Measurements from ENCODE around the gene PKN2. TPM values are rescaled to one million over a fixed set of nuclear protein-coding genes. Genes with fewer than 3 reads are reported as not detected.
"Not testable (repeated sequence)": the region's sequence is repeated elsewhere in the genome, so short reads cannot be mapped to it uniquely, and the experiment has no call there.

The PKN2 gene
- total RNA-seq, 1 experiment from 2014 or later, result 33.4 TPM

DNA sequence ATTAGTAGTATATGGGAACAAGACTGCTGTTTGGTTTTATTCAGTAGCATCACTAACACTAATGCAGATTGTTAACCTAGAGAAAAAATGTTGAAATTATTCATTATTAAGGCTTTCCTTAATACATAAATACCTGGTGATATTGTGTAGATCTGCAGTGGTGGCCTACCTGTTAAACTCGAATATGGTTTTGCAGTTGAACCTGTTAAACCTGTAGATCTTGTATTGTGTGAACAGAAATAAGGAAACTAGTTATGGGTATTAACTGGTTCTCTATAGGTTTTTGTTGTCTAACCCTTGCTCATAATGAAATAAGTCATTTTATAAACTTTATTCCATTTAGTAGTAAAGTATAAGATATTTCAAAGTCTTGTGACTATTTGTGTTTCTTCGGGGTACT, 23.9 kb downstream of the PKN2 start:
- no peaks in the 10 kb centered on the region for H3K27me3 Mint-ChIP-seq (ENCODE audit: insufficient read depth, unreplicated experiment)
- H3K36me3 ChIP-seq (ENCODE audit: control insufficient read depth, insufficient read depth, low read length), result no peaks in the 10 kb centered on the region
- no TSS peak for BruUV-seq (replicated peaks)
- TF ChIP-seq, protein P1, sequence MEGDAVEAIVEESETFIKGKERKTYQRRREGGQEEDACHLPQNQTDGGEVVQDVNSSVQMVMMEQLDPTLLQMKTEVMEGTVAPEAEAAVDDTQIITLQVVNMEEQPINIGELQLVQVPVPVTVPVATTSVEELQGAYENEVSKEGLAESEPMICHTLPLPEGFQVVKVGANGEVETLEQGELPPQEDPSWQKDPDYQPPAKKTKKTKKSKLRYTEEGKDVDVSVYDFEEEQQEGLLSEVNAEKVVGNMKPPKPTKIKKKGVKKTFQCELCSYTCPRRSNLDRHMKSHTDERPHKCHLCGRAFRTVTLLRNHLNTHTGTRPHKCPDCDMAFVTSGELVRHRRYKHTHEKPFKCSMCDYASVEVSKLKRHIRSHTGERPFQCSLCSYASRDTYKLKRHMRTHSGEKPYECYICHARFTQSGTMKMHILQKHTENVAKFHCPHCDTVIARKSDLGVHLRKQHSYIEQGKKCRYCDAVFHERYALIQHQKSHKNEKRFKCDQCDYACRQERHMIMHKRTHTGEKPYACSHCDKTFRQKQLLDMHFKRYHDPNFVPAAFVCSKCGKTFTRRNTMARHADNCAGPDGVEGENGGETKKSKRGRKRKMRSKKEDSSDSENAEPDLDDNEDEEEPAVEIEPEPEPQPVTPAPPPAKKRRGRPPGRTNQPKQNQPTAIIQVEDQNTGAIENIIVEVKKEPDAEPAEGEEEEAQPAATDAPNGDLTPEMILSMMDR (IDR thresholded peaks at IDR 0.05; ENCODE audit: insufficient read depth in 1 of 2, low read depth in 1 of 2, low read length in 1 of 2, severe bottlenecking in 1 of 2, unreplicated experiment in 1 of 2), result no peak
- H3K9me3 ChIP-seq, result no peaks in the 10 kb centered on the region
- POLR2A ChIA-PET, result no interaction called here
- H3K9me3 Mint-ChIP-seq (ENCODE audit: unreplicated experiment), result no peaks in the 10 kb centered on the region
- H3K27me3 ChIP-seq (replicated peaks; ENCODE audit: control insufficient read depth, insufficient read depth, low read length), result no peaks in the 10 kb centered on the region
- CTCF ChIA-PET, result no interaction called here
- peaks cover 10% of the 10 kb centered on the region for H3K36me3 Mint-ChIP-seq (ENCODE audit: insufficient read depth, unreplicated experiment)
- no peak overlapping the region for H3K4me3 Mint-ChIP-seq (ENCODE audit: unreplicated experiment)
- H3K27ac Mint-ChIP-seq (ENCODE audit: unreplicated experiment), result no peak overlapping the region
- H3K4me1 ChIP-seq, result no peaks in the 10 kb centered on the region
- no peak overlapping the region for H3K4me3 ChIP-seq (ENCODE audit: low read depth, low read length)
- intact Hi-C loops (cut with micrococcal nuclease; ENCODE audit: unreplicated experiment), result no loop called here
- no peak for DNase-seq
- H3K4me1 Mint-ChIP-seq (ENCODE audit: low read depth, unreplicated experiment), result no peaks in the 10 kb centered on the region

GRCh38 chr1:88712907-88713306, 28.8 kb downstream of the PKN2 start:
- H3K9me3 Mint-ChIP-seq (ENCODE audit: unreplicated experiment); CTCF ChIA-PET; H3K9me3 ChIP-seq; H3K4me1 ChIP-seq; DNase-seq; POLR2A ChIA-PET; H3K4me1 Mint-ChIP-seq (ENCODE audit: low read depth, unreplicated experiment); H3K4me3 Mint-ChIP-seq (ENCODE audit: unreplicated experiment); BruUV-seq (replicated peaks); H3K4me3 ChIP-seq (ENCODE audit: low read depth, low read length); intact Hi-C loops (cut with micrococcal nuclease; ENCODE audit: unreplicated experiment); H3K27me3 ChIP-seq (replicated peaks; ENCODE audit: control insufficient read depth, insufficient read depth, low read length); H3K36me3 ChIP-seq (ENCODE audit: control insufficient read depth, insufficient read depth, low read length); H3K27ac Mint-ChIP-seq (ENCODE audit: unreplicated experiment); H3K27me3 Mint-ChIP-seq (ENCODE audit: insufficient read depth, unreplicated experiment): not testable (repeated sequence)
- H3K36me3 Mint-ChIP-seq (ENCODE audit: insufficient read depth, unreplicated experiment), result peaks cover 16% of the 10 kb centered on the region

DNA sequence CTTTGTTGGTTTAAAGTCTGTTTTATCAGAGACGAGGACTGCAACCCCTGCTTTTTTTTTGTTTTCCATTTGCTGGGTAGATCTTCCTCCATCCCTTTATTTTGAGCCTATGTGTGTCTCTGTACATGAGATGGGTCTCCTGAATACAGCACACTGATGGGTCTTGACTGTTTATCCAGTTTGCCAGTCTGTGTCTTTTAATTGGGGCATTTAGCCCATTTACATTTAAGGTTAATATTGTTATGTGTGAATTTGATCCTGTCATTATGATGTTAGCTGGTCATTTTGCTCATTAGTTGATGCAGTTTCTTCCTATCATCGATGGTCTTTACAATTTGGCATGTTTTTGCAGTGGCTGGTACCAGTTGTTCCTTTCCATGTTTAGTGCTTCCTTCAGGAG, 32.5 kb downstream of the PKN2 start:
- intact Hi-C loops (cut with micrococcal nuclease; ENCODE audit: unreplicated experiment); H3K36me3 Mint-ChIP-seq (ENCODE audit: insufficient read depth, unreplicated experiment); DNase-seq; H3K36me3 ChIP-seq (ENCODE audit: control insufficient read depth, insufficient read depth, low read length); H3K27me3 Mint-ChIP-seq (ENCODE audit: insufficient read depth, unreplicated experiment); H3K4me1 Mint-ChIP-seq (ENCODE audit: low read depth, unreplicated experiment); H3K4me3 ChIP-seq (ENCODE audit: low read depth, low read length); H3K27ac Mint-ChIP-seq (ENCODE audit: unreplicated experiment); POLR2A ChIA-PET; H3K4me1 ChIP-seq; H3K27me3 ChIP-seq (replicated peaks; ENCODE audit: control insufficient read depth, insufficient read depth, low read length); BruUV-seq (replicated peaks); H3K9me3 ChIP-seq; H3K4me3 Mint-ChIP-seq (ENCODE audit: unreplicated experiment); CTCF ChIA-PET; H3K9me3 Mint-ChIP-seq (ENCODE audit: unreplicated experiment): not testable (repeated sequence)

- DNase-seq, result no peak
- H3K4me3 Mint-ChIP-seq (ENCODE audit: unreplicated experiment), result no peak overlapping the region
- no peaks in the 10 kb centered on the region for H3K9me3 ChIP-seq
- TF ChIP-seq, protein P1 (IDR thresholded peaks at IDR 0.05; ENCODE audit: insufficient read depth in 1 of 2, low read depth in 1 of 2, low read length in 1 of 2, severe bottlenecking in 1 of 2, unreplicated experiment in 1 of 2), result no peak
- H3K36me3 Mint-ChIP-seq (ENCODE audit: insufficient read depth, unreplicated experiment), result no peaks in the 10 kb centered on the region
- POLR2A ChIA-PET, result no interaction called here
- no peak overlapping the region for H3K4me3 ChIP-seq (ENCODE audit: low read depth, low read length)
- H3K27ac Mint-ChIP-seq (ENCODE audit: unreplicated experiment), result no peak overlapping the region
- no peaks in the 10 kb centered on the region for H3K4me1 Mint-ChIP-seq (ENCODE audit: low read depth, unreplicated experiment)
- CTCF ChIA-PET, result no interaction called here
- no TSS peak for BruUV-seq (replicated peaks)
- H3K4me1 ChIP-seq, result 0 out of 2 replicates have a peak, but pooled peaks cover 4% of the 10 kb centered on the region
- no peaks in the 10 kb centered on the region for H3K27me3 ChIP-seq (replicated peaks; ENCODE audit: control insufficient read depth, insufficient read depth, low read length)
- H3K27me3 Mint-ChIP-seq (ENCODE audit: insufficient read depth, unreplicated experiment), result no peaks in the 10 kb centered on the region
- intact Hi-C loops (cut with micrococcal nuclease; ENCODE audit: unreplicated experiment), result no loop called here
- no peaks in the 10 kb centered on the region for H3K9me3 Mint-ChIP-seq (ENCODE audit: unreplicated experiment)
- no peaks in the 10 kb centered on the region for H3K36me3 ChIP-seq (ENCODE audit: control insufficient read depth, insufficient read depth, low read length)
Observed at GRCh38 chr1:88722492-88722891, 38.4 kb downstream of the PKN2 start.
